Measurements from ENCODE around the gene RILPL1. TPM values are rescaled to one million over a fixed set of nuclear protein-coding genes. Genes with fewer than 3 reads are reported as not detected.
"Not testable (repeated sequence)": the region's sequence is repeated elsewhere in the genome, so short reads cannot be mapped to it uniquely, and the experiment has no call there.

Gene RILPL1
- total and polyA plus RNA-seq, 4 donors = 4.6 to 33.3 (median 26.4) TPM

DNA sequence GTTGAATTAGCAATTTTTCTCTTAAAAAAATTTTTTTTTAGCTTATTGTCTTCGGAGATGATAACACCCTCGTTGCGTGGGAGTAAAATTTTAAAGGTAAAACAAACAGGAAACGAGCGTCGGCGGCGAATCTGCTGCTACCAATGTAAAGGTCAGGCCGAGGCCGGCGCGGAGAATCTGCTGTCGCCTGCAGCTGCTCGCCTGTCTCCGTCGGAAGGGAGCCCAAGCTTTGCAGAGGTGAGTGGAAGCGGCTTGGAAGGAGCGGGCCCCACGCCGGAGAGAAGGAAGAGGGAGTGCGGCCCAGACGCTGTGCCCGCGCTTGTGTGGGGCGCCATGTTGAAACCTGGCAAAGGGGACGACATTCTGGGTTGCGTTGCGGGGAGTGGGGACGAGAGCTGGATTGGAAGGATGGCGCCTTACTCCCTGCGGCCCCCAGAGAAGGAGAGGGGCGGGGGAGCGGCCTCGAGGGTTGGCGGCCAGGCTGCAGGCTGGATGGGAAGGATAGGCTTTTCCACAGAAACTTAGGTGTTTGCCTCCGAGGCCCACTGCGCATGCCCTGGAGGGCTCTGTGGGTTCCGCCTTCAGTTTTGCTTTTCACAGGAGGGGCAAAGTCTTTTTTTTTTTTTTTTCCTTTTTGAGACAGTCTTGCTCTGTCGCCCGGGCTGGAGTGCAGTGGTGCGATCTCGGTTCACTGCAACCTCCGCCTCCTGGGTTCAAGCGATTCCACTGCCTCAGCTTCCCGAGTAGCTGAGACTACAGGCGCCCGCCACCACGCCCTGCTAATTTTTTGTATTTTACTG lies 75.3 kb downstream of the RILPL1 start, which contains the start of gene SNRNP35:
SNRNP35 (plus strand) TSS at position 160 of the 800 bp plus-strand sequence. CDS start 7,402 bp downstream, outside the sequence.
- Histone ChIP-seq H3K9me3 (ENCODE audit: control insufficient read depth, insufficient read depth, low read length) (no peaks in the 10 kb centered on the region), H3K27me3 (ENCODE audit: control insufficient read depth, insufficient read depth, low read length) (no peaks in the 10 kb centered on the region), H3K27ac (ENCODE audit: low read depth, low read length) (peak within 1 kb of the TSS; percentile 96), H3K36me3 (ENCODE audit: control insufficient read depth, insufficient read depth, low read length) (peaks cover under 1% of the 10 kb centered on the region), H3K4me1 (ENCODE audit: control insufficient read depth, insufficient read depth, low read length) (peaks cover 11% of the 10 kb centered on the region), H3K4me3 (ENCODE audit: low read depth, low read length) (peak within 1 kb of the TSS; percentile 90)
- under 1% methylated on average over 48 of the region's 48 CpGs for WGBS (ENCODE audit: insufficient coverage)
- DNase-seq (ENCODE audit: low read depth in 4 of 6, low spot score in 6 of 6) = peak; percentile 69 to 96 (median 80)

DNA sequence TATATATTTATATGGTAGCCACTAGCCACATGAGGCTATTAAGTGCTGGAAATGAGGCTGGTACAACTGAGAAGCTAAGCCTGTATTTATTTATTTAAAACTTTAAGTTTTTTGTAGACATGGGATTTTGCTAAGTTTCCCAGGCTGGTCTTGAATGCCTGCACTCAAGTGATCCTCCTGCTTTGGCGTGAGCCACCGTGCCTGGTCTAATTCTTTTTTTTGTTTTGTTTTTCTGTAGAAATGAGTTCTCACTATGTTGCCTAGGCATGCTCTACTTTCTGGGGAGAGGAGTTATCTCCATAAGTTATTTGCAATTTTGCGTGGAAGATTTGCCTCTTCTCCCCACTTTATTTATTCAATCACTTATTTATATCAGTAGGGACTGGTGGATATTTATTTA lies 80.4 kb downstream of the RILPL1 start:
- Histone ChIP-seq H3K4me3 (ENCODE audit: low read depth, low read length) (no peak overlapping the region), H3K36me3 (ENCODE audit: control insufficient read depth, insufficient read depth, low read length) (no peaks in the 10 kb centered on the region), H3K27me3 (ENCODE audit: control insufficient read depth, insufficient read depth, low read length) (no peaks in the 10 kb centered on the region), H3K4me1 (ENCODE audit: control insufficient read depth, insufficient read depth, low read length) (peaks cover 3% of the 10 kb centered on the region), H3K27ac (ENCODE audit: low read depth, low read length) (no peak overlapping the region), H3K9me3 (ENCODE audit: control insufficient read depth, insufficient read depth, low read length) (no peaks in the 10 kb centered on the region)
- WGBS (ENCODE audit: insufficient coverage) = 45% methylated on average over 2 of the region's 3 CpGs
- DNase-seq (ENCODE audit: low read depth in 4 of 6, low spot score in 6 of 6) = peak in 2 of 6 donors; percentile 12 to 35

DNA sequence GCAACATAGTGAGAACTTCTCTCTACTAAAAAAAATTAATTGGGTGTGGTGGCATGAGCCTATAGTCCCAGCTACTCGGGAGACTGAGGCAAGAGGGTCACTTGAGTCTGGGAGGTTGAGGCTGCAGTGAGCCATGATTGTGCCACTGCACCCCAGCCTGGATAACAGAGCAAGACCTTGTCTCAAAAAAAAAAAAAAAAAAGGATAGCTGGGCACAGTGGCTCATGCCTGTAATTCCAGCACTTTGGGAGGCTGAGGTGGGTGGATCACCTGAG lies 81.3 kb downstream of the RILPL1 start:
- H3K4me3 ChIP-seq (ENCODE audit: low read depth, low read length); H3K4me1 ChIP-seq (ENCODE audit: control insufficient read depth, insufficient read depth, low read length); H3K36me3 ChIP-seq (ENCODE audit: control insufficient read depth, insufficient read depth, low read length); H3K27ac ChIP-seq (ENCODE audit: low read depth, low read length); H3K27me3 ChIP-seq (ENCODE audit: control insufficient read depth, insufficient read depth, low read length); DNase-seq (ENCODE audit: low read depth in 4 of 6, low spot score in 6 of 6); H3K9me3 ChIP-seq (ENCODE audit: control insufficient read depth, insufficient read depth, low read length): not testable (repeated sequence)
- WGBS (ENCODE audit: insufficient coverage) = no CpG with 5 or more reads among the region's 1 CpG

DNA sequence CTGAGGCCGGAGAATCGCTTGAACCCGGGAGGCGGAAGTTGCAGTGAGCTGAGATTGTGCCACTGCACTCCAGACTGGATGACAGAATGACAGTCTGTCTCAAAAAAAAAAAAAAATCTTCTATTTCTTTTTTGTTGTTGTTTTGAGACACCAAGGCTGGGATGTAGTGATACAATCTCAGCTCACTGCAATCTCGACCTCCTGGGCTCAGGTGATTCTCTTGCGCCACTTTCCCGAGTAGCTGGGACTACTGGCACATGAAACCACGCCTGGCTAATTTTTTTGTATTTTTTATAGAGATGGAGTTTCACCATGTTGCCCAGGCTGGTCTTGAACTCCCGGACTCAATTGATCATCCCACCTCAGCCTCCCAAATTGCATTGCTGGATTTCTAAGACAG lies 82.9 kb downstream of the RILPL1 start:
- Histone ChIP-seq H3K4me3 (ENCODE audit: low read depth, low read length) (no peak overlapping the region), H3K36me3 (ENCODE audit: control insufficient read depth, insufficient read depth, low read length) (no peaks in the 10 kb centered on the region), H3K9me3 (ENCODE audit: control insufficient read depth, insufficient read depth, low read length) (no peaks in the 10 kb centered on the region), H3K27ac (ENCODE audit: low read depth, low read length) (no peak overlapping the region), H3K4me1 (ENCODE audit: control insufficient read depth, insufficient read depth, low read length) (peaks cover 2% of the 10 kb centered on the region), H3K27me3 (ENCODE audit: control insufficient read depth, insufficient read depth, low read length) (no peaks in the 10 kb centered on the region)
- WGBS (ENCODE audit: insufficient coverage) = 100% methylated on average over 2 of the region's 9 CpGs
- DNase-seq (ENCODE audit: low read depth in 4 of 6, low spot score in 6 of 6) = no peak

DNA sequence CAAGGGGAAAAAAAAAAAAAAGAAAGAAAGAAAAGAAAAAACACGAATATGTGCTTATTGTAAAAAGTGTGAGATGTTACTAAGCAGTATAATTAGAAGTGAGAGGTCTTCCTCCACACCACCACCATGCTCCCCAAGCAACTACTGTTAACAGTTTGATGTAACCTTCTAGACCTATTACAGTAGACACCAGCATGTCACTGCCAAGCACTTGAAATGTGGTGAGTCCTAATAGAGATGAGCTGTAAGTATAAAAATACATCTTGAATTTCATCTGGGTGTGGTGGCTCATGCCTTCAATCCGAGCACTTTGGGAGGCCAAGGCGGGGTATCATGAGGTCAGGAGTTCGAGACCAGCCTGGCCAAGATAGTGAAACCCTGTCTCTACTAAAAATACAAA lies 83.7 kb downstream of the RILPL1 start:
- no peak for DNase-seq (ENCODE audit: low read depth in 4 of 6, low spot score in 6 of 6)
- H3K36me3 ChIP-seq (ENCODE audit: control insufficient read depth, insufficient read depth, low read length) = no peaks in the 10 kb centered on the region
- H3K27me3 ChIP-seq (ENCODE audit: control insufficient read depth, insufficient read depth, low read length) = no peaks in the 10 kb centered on the region
- no peak overlapping the region for H3K4me3 ChIP-seq (ENCODE audit: low read depth, low read length)
- H3K9me3 ChIP-seq (ENCODE audit: control insufficient read depth, insufficient read depth, low read length) = no peaks in the 10 kb centered on the region
- peaks cover 6% of the 10 kb centered on the region for H3K4me1 ChIP-seq (ENCODE audit: control insufficient read depth, insufficient read depth, low read length)
- WGBS (ENCODE audit: insufficient coverage) = 94% methylated on average over 2 of the region's 4 CpGs
- no peak overlapping the region for H3K27ac ChIP-seq (ENCODE audit: low read depth, low read length)

DNA sequence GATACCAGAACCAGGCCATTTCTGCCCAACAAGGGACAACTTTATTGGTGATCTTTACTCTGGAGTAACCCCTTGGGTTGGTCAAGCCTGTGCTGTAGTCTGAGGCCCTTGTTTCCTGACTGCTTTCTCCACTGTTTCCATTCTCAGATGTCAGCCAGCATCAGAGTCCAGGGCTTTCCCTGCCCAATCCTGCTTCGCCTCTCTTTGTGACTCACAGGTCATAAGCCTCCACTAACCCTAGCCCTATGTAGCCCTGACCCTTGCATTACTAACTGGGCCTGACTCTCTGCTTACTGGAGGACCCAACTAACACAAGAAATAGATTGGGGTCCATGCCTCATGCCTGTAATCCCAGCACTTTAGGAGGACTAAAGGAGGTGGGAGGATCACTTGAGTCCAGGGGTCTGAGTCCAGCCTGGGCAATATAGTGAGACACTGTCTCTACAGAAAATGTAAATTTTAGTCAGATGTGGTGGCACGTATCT lies 84.2 kb downstream of the RILPL1 start:
- Histone ChIP-seq H3K36me3 (ENCODE audit: control insufficient read depth, insufficient read depth, low read length) (no peaks in the 10 kb centered on the region), H3K9me3 (ENCODE audit: control insufficient read depth, insufficient read depth, low read length) (no peaks in the 10 kb centered on the region), H3K4me1 (ENCODE audit: control insufficient read depth, insufficient read depth, low read length) (peaks cover 6% of the 10 kb centered on the region), H3K27ac (ENCODE audit: low read depth, low read length) (no peak overlapping the region), H3K4me3 (ENCODE audit: low read depth, low read length) (no peak overlapping the region), H3K27me3 (ENCODE audit: control insufficient read depth, insufficient read depth, low read length) (no peaks in the 10 kb centered on the region)
- 89% methylated on average over 2 of the region's 2 CpGs for WGBS (ENCODE audit: insufficient coverage)
- DNase-seq (ENCODE audit: low read depth in 4 of 6, low spot score in 6 of 6) = no peak

DNA sequence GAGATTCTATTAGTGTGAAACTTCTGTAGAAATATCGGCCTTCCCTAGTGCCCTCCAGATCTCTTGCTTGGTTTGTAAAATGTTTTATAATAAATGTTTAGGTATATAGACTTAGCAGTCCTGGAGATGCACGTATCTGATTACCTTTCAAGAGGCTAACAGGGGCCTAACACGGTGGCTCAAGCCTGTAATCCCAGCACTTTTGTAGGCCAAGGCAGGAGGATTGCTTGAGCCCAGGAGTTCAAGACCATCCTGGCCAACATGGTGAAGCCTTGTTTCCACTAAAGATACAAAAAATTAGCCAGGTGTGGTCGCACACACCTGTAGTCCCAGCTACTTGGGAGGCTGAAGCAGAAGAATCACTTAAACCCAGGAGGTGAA lies 87.2 kb downstream of the RILPL1 start:
- Histone ChIP-seq H3K27me3 (ENCODE audit: control insufficient read depth, insufficient read depth, low read length) (no peaks in the 10 kb centered on the region), H3K4me1 (ENCODE audit: control insufficient read depth, insufficient read depth, low read length) (peaks cover 6% of the 10 kb centered on the region), H3K4me3 (ENCODE audit: low read depth, low read length) (no peak overlapping the region), H3K27ac (ENCODE audit: low read depth, low read length) (no peak overlapping the region), H3K9me3 (ENCODE audit: control insufficient read depth, insufficient read depth, low read length) (no peaks in the 10 kb centered on the region), H3K36me3 (ENCODE audit: control insufficient read depth, insufficient read depth, low read length) (no peaks in the 10 kb centered on the region)
- DNase-seq (ENCODE audit: low read depth in 4 of 6, low spot score in 6 of 6) = no peak
- 69% methylated on average over 3 of the region's 4 CpGs for WGBS (ENCODE audit: insufficient coverage)

DNA sequence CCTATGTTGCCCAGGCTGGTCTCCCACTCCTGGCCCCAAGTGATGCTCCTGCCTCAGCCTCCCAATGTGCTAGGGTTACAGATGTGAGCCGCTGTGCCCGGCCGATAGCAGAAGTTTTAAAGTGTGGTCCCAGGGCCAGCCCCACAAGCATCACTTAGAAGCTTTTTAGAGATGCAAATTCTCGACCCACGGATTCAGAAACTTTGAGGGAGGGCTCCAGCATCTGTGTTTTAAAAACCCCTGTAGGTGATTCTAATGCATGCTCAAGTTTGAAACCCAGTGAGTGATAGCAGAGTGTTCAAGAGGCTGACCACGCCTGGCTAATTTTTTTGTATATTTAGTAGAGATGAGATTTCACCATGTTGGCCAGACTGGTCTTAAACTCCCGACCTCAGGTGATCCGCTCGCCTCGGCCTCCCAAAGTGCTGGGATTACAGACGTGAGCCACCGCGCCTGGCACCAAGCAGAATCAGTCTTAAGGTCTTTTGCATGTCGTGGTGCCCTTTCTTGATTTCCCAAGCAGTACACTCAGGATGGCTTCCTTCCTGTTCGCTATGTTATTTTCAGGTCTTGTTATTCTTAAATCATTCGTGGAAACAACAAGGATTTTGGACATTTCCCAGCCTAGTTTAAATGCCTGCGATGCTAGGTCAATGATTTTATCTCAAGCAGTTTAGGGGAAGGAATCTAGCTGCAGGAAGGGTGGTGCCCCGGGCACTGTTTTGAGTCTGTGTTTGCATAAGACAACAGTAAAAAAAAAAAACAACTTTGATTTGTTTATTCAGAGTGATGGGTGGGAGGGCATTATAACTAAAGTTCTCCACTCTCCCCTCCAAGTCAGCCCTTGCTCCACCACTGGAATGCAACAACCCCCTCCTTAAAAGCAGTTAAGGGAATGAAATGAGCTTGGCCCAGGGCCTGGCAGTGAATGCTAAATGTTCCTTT lies 87.9 kb downstream of the RILPL1 start:
- Histone ChIP-seq H3K4me1 (ENCODE audit: control insufficient read depth, insufficient read depth, low read length) (peaks cover 6% of the 10 kb centered on the region), H3K9me3 (ENCODE audit: control insufficient read depth, insufficient read depth, low read length) (no peaks in the 10 kb centered on the region), H3K36me3 (ENCODE audit: control insufficient read depth, insufficient read depth, low read length) (no peaks in the 10 kb centered on the region), H3K27me3 (ENCODE audit: control insufficient read depth, insufficient read depth, low read length) (no peaks in the 10 kb centered on the region), H3K4me3 (ENCODE audit: low read depth, low read length) (no peak overlapping the region), H3K27ac (ENCODE audit: low read depth, low read length) (no peak overlapping the region)
- 47% methylated on average over 16 of the region's 18 CpGs for WGBS (ENCODE audit: insufficient coverage)
- peak in 2 of 6 donors; percentile 35 to 60 for DNase-seq (ENCODE audit: low read depth in 4 of 6, low spot score in 6 of 6)

DNA sequence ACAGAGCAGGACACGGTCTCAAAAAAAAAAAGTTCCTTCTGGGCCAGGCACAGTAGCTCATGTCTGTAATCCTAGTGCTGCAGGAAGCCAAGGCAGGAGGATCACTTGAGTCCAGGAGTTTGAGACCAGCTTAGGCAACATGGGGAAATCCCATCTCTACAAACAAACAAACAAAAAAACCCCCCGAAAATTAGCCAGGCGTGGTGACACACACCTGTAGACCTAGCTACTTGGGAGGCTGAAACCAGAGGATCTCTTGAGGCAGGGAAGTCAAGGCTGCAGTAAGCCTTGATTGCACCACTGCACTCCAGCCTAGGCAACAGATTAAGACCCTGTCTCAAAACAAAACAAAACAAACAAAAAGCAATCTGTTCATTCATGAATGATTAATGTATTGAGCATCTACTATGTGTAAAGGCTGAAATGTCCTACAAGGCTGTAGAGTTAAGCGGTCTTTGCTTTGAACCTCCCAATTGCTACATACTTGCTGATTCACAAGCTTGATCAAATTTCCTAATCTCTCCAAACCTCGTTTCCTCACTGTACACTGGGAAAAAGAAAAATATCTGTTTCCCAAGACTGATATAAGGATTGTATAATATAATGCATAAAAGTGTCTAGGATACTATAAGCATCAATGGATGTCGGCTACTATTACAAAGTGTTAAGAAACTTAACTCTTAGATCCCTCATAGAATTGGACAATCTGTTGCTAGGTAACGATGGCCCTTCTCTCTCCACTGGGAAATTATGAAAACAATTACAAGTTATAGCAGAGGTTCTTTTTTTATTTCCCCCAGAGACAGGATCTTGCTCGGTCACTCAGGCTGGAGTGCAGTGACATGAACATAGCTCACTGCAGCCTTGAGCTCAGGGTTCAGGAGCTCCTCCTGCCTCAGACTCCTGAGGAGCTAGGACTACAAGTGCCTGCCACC lies 89.2 kb downstream of the RILPL1 start:
- WGBS (ENCODE audit: insufficient coverage) = 79% methylated on average over 4 of the region's 8 CpGs
- Histone ChIP-seq H3K4me3 (ENCODE audit: low read depth, low read length) (no peak overlapping the region), H3K4me1 (ENCODE audit: control insufficient read depth, insufficient read depth, low read length) (peaks cover 6% of the 10 kb centered on the region), H3K9me3 (ENCODE audit: control insufficient read depth, insufficient read depth, low read length) (no peaks in the 10 kb centered on the region), H3K27ac (ENCODE audit: low read depth, low read length) (no peak overlapping the region), H3K27me3 (ENCODE audit: control insufficient read depth, insufficient read depth, low read length) (no peaks in the 10 kb centered on the region), H3K36me3 (ENCODE audit: control insufficient read depth, insufficient read depth, low read length) (no peaks in the 10 kb centered on the region)
- DNase-seq (ENCODE audit: low read depth in 4 of 6, low spot score in 6 of 6) = peak in 1 of 6 donors; percentile 59
